ENCODE data around the gene CALCOCO1.

GRCh38 chr12:53764615-53765014 is 37.4 kb upstream of the CALCOCO1 start:
- no peak for TF ChIP-seq CTCF (IDR thresholded peaks at IDR 0.05)
- TF ChIP-seq POLR2AphosphoS5 (IDR thresholded peaks at IDR 0.05; ENCODE audit: insufficient read depth in 1 of 2, low read depth in 1 of 2), result no peak
